MG63 (cell line): ENCODE results near the gene PTPRM. TPM values are rescaled to one million over a fixed set of nuclear protein-coding genes. Genes with fewer than 3 reads are reported as not detected.

Source experiments
- DNase-seq: peaks from one replicate; pipeline ENCODE4 v3.0.0-alpha.2; 2020
- H3K27me3 ChIP-seq: fragments of 250-450 bp; sonication (Bioruptor Pico); 2 replicates; pipeline ENCODE4 v1.5.1; 2020; ENCODE audit warnings: mild to moderate bottlenecking, moderate library complexity
- H3K36me3 ChIP-seq: fragments of 250-450 bp; sonication (Bioruptor Pico); 2 replicates; pipeline ENCODE4 v1.5.1; 2020; ENCODE audit warnings: mild to moderate bottlenecking, moderate library complexity
- H3K4me3 ChIP-seq: fragments of 250-450 bp; sonication (Bioruptor Pico); 2 replicates; pipeline ENCODE4 v1.5.1; 2020; ENCODE audit warnings: mild to moderate bottlenecking, moderate library complexity
- H3K9me3 ChIP-seq: fragments of 250-450 bp; sonication (Bioruptor Pico); 2 replicates; pipeline ENCODE4 v1.5.1; 2020; ENCODE audit warnings: mild to moderate bottlenecking, moderate library complexity
- total RNA-seq: library from RNA; depleted of rRNA; stranded (reverse); fragments of >200 nt; shearing (Covaris generic); gene quantifications from 2 replicates; pipeline ENCODE4 v1.2.3, GENCODE V29; 2014; ENCODE audit warnings: low replicate concordance

Gene PTPRM
- total RNA-seq, 1 experiment from 2014 or later, result 13.2 TPM

DNA sequence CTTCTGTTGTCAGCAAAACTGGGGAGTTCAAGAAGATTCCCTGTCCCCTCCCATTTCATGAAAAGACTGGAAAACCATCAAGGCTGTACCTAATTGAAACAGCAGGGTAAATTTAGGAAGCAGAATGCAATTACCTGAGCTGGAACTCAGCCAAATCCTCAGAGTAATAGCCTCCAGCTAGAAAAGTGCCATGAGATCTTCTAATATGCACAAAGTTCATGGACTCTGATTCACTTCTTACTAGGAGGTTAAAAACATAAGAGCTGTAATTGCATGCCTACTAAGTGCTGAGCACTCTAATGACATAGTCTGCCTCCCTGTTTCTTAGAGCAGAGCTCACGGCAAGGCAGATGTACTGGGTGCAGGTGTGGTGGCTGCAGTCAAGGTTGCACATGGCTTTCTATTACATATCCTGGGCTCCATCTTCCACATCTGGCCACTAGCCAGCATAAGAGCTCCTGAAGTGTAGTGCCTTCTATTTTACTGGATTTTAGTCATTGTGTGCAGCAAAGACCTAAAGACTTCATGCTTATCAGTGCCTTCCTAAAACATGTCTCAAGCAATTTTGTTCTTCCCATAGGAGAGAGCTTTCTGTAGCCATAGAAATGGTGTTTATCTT is 341.7 kb downstream of the PTPRM start:
- DNase-seq, result no peak
- no peaks in the 10 kb centered on the region; the same call in 1 of the 2 replicates for H3K9me3 ChIP-seq
- no peak overlapping the region for H3K4me3 ChIP-seq
- no peaks in the 10 kb centered on the region for H3K27me3 ChIP-seq
- no peaks in the 10 kb centered on the region for H3K36me3 ChIP-seq

DNA sequence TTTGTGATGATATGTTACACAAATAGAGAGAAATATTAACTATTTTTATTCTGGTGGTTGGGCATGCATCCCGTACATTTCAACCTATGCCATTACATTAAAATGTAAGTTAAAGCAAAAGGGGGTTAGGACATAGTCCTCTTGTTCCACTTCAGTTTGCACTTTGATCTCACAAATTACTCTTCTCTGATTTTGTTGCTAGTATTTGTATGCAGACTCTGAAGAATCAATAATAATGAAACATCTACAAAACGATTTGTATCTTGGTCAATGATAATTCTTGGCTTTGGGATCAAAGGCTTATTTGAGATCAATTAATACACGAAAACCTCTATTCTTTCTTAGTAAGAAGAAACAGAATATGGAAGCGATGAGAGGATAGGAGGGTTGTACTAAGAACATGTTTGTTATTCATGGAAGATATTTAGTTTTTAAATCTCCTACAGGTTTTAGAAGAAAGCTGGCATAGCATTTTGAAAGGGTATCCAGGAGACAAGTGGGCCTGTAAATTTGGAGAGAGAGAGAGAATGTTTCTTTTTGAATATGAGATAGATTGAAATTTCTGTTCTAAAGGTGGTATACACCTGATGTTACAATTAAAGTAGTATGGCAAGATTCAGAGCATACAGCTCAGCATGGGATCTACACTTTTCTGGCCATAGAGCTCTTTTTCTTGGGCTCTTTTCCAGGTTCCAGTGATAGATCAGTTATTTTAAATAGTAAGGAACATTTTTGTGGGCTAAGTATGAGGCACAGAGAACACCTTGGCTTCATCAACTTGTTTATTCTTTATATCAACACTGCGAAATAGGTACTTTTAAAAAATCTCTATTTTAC is 347.9 kb downstream of the PTPRM start:
- H3K9me3 ChIP-seq, result peaks cover 2% of the 10 kb centered on the region

DNA sequence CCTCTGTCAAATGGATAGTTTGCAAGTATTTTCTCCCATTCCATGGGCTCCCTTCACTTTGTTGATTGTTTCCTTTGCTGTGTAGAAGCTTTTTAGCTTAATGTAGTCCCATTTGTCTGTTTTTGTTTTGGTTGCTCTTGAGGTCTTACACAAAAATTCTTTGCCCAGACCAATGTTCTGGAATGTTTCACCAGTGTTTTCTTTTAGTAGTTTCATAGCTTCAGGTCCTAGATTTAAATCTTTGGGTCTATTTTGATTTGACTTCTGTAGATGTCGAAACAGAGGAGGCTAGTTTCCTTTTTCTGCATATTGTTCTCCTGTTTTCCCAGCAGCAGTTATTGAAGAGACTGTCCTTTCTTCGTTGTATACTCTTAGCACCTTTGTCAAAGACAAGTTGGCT is 351.6 kb downstream of the PTPRM start:
- H3K9me3 ChIP-seq, result peaks cover 8% of the 10 kb centered on the region
- H3K36me3 ChIP-seq, result no peaks in the 10 kb centered on the region
- no peak for DNase-seq
- no peaks in the 10 kb centered on the region for H3K27me3 ChIP-seq
- H3K4me3 ChIP-seq, result no peak overlapping the region

More for the DNA sequence above, 347.9 kb downstream of the PTPRM start:
- no peaks in the 10 kb centered on the region for H3K27me3 ChIP-seq
- no peak for DNase-seq
- H3K4me3 ChIP-seq, result no peak overlapping the region
- H3K36me3 ChIP-seq, result no peaks in the 10 kb centered on the region

DNA sequence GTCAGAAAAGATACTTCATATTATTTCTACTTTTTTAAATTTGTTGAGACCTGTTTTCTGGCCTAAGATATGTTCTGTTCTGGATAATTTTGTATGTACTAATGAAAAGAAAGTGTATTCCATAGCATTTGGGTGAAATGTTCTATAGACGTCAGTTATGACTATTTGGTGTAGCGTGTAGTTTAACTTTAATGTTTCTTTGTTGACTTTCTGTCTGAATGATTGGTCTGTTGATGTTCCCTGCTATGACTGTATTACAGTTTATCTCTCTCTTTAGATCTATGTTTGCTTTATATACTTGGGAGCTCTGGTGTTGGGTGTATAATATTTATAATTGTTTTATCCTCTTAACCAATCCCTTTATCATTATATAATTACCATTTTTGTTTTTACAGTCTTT is 352.4 kb downstream of the PTPRM start:
- no peak for DNase-seq
- peaks cover 8% of the 10 kb centered on the region for H3K9me3 ChIP-seq
- H3K4me3 ChIP-seq, result no peak overlapping the region
- H3K27me3 ChIP-seq, result no peaks in the 10 kb centered on the region
- H3K36me3 ChIP-seq, result no peaks in the 10 kb centered on the region

DNA sequence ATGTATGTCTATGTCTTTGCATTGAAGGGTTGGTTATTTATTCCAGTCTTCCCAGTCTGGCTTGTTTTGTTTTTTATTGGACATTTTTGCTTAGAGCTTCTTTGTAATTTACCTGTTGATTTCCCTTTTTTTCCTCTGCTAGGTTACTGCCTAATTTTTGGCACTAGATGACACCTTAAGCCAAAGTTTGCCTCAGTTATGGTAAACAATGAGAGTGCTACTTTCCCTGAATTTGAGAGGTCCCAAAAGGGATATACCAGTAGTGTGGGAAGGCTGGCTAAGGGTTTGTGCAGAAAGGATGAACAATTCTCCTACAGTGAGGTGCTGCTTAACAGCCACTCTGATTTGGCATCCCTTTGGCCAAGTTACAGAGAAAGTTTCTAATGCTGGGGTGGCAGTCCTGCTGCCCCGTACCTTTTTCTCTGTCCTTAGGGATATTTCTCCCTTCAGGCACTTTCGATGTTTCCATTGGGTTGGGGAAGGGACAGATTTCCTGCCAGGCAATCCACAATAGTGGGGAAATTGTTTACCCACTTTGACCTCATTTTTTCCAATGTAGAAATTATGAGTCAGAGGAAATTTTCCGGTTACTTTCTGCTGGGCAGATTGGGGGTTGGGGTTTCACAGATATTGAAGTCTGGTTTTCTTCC is 354.9 kb downstream of the PTPRM start:
- Histone ChIP-seq H3K4me3 (no peak overlapping the region), H3K36me3 (no peaks in the 10 kb centered on the region), H3K27me3 (no peaks in the 10 kb centered on the region), H3K9me3 (peaks cover 8% of the 10 kb centered on the region)
- DNase-seq, result peak; percentile 17

DNA sequence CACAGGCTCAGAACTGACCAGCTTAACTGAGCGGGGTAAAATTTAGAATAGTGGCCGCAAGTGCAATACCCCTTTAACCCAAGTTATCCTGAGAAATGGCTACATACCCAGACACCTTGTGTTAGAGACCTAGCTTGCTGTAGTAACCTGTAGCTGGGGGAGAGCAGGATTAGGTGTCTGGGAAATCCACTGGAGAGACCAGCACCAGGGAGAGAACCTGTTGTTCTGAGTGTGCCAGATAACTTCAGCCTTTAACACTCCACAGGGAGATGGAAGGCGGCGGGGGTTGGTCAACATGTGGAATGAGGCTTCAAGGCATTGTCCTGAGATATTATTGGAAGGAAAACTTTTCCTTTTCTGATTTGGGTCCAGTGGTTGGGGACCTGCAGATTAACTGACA is 356.0 kb downstream of the PTPRM start:
- H3K9me3 ChIP-seq, result peaks cover 8% of the 10 kb centered on the region
- no peaks in the 10 kb centered on the region for H3K27me3 ChIP-seq
- H3K36me3 ChIP-seq, result no peaks in the 10 kb centered on the region
- no peak for DNase-seq
- H3K4me3 ChIP-seq, result no peak overlapping the region

DNA sequence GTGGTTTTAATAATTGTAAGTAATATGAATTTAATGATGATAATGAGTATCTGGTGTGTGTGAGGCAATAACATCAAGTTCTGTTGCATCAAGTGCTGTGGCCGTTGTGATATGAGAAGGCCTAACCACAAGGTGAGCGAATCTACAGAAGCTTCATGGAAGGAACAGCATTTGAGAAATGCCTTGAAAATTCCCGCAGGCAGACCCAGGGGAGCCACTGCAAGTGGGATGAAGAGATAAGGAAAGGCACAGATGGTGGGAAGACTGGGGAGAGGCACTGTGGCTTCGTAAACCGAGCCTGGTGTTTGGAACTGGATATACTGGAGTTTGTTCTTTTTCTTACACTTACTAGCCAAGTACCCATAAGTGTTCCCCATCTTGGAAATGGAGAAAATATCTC is 357.5 kb downstream of the PTPRM start:
- Histone ChIP-seq H3K27me3 (no peaks in the 10 kb centered on the region), H3K4me3 (no peak overlapping the region), H3K36me3 (no peaks in the 10 kb centered on the region), H3K9me3 (peaks cover 8% of the 10 kb centered on the region)
- DNase-seq, result no peak

DNA sequence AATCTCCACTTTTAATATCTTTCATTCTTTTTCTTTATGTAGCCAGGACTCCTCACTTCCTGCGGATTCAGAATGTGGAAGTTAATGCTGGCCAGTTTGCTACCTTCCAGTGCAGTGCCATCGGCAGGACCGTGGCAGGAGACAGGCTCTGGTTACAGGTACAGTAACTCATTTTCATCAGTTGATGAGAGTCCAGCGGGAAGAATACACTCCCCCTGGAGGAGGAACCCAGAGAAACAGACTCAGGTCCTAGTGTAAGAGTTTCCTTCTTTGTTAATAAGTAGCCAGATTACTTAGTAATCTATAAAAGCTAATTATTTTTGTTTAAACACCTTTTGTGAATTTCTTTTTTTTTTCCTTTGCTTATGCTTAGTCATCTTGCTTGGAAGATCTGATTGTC is 359.4 kb downstream of the PTPRM start:
- Histone ChIP-seq H3K9me3 (no peaks in the 10 kb centered on the region), H3K36me3 (no peaks in the 10 kb centered on the region), H3K27me3 (no peaks in the 10 kb centered on the region), H3K4me3 (no peak overlapping the region)
- no peak for DNase-seq

DNA sequence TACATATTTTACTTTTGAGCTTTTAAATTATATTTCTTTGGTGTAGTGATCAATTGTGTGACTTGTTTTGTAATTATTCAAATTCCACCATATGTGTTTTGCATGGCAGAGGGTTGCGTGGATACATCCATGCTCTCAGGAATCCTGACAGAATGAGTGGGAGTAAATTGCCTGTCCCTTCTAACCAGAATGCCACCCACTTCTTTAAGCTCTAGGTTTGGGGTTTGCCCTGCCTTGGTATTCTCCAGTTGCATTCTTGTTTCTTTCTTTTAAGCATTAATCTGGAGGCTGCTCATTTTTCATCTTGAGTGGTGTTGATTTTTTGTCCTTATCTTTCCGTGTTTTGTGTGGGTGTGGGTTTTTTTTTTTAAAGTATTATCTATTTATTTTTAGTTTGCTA is 360.0 kb downstream of the PTPRM start:
- H3K36me3 ChIP-seq, result no peaks in the 10 kb centered on the region
- no peak overlapping the region for H3K4me3 ChIP-seq
- no peaks in the 10 kb centered on the region for H3K9me3 ChIP-seq
- DNase-seq, result no peak
- no peaks in the 10 kb centered on the region for H3K27me3 ChIP-seq

DNA sequence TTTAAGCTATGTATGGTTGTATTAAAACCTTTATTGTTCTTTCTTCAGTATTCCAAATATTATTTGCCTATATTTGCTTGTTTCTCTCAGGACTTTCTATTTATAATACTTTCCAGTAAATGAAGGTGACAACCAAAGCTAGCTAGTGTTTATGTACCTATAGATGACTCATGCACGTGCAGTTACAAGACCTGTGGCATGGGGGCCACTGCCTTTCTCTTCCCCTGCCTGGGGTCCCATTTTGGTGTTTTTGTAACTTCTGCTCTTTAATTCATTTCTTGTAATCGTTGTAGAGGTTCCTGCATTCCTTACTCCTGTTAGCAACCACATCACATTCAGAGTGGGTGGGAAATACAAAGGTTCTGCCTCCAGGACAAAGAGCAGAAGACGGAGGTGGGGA is 364.6 kb downstream of the PTPRM start:
- Histone ChIP-seq H3K27me3 (no peaks in the 10 kb centered on the region), H3K4me3 (no peak overlapping the region), H3K9me3 (no peaks in the 10 kb centered on the region), H3K36me3 (no peaks in the 10 kb centered on the region)
- DNase-seq, result no peak

DNA sequence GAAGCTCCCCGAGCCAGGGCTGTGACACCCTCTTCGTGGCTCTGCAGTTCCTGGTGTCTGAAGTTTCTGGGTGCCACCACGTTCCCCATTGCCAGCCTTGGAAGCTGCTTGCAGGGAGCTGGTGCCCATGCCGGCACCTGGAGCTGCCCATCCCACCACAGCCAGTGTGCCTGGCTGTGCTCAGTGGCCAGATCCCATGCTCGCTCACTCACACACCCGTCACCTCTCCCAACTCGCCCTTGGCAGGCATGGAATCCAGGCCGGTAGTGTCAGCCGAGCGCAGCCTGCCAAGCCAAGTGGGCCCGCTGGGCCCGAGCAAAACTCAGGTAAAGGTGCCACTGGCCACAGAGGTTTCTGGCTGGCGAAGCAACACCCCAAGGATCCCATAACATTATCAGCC is 370.2 kb downstream of the PTPRM start:
- Histone ChIP-seq H3K9me3 (no peaks in the 10 kb centered on the region), H3K36me3 (no peaks in the 10 kb centered on the region), H3K4me3 (no peak overlapping the region), H3K27me3 (no peaks in the 10 kb centered on the region)
- no peak for DNase-seq

DNA sequence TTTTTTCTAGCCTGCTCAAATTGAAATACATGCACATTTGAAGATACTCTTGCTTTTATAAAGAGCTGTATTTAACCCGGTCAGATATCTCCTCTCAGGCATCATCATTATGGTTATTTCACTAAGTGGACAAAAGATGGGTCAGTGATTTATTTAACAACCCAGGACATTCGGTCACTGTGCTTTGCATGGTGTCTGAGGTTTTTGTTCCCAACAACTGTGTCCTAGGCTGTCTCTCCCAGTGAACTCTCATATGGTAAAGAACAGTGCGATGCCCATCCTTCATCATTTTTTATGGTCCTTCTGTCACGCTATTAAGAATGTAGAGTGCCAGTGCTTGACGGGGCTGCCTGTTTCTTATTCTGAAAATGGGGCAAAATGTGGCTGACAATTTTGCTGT is 372.4 kb downstream of the PTPRM start:
- H3K27me3 ChIP-seq, result no peaks in the 10 kb centered on the region
- H3K4me3 ChIP-seq, result no peak overlapping the region
- no peak for DNase-seq
- H3K9me3 ChIP-seq, result no peaks in the 10 kb centered on the region
- H3K36me3 ChIP-seq, result no peaks in the 10 kb centered on the region

DNA sequence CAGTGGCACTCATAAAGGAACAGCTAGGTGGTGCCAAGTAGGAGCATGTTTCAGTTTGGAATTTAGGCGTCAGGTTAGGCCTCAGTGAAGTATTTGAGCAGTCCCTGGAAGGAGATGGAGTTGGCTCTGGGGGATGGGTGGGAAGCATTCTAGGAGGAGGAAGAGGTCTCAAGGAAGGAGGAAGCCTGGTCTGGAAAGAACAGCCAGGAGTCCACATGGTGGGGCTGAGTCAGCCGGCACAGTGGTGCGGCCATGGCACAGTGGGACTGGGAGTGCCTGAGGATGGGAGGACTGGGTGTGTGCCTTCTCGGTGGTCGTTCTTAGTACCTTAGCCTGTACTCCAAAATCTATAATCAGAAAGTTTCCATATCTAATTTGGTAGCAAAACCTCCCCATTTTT is 373.3 kb downstream of the PTPRM start:
- no peak for DNase-seq
- H3K4me3 ChIP-seq, result no peak overlapping the region
- H3K9me3 ChIP-seq, result no peaks in the 10 kb centered on the region
- H3K27me3 ChIP-seq, result no peaks in the 10 kb centered on the region
- H3K36me3 ChIP-seq, result no peaks in the 10 kb centered on the region

DNA sequence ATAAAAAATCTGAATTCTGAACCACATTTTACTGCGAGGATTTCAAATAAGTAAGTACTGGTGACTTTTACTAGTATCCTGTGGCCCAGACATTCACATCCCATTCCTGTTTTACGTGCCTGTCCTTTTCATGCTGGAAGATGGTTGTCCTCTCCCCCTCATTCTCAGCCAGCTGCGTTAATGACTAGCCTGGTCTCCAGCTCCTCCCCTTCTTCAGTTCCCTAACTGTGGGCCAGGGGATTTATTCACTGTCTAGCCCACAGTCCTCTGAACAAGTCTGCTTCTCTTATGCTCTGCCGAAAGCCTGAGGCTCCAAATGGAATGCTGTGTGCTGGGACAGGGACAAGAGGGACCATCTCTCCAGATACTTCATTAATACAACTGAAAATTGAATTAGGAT is 373.9 kb downstream of the PTPRM start:
- no peak for DNase-seq
- Histone ChIP-seq H3K4me3 (no peak overlapping the region), H3K9me3 (no peaks in the 10 kb centered on the region), H3K27me3 (no peaks in the 10 kb centered on the region), H3K36me3 (no peaks in the 10 kb centered on the region)

DNA sequence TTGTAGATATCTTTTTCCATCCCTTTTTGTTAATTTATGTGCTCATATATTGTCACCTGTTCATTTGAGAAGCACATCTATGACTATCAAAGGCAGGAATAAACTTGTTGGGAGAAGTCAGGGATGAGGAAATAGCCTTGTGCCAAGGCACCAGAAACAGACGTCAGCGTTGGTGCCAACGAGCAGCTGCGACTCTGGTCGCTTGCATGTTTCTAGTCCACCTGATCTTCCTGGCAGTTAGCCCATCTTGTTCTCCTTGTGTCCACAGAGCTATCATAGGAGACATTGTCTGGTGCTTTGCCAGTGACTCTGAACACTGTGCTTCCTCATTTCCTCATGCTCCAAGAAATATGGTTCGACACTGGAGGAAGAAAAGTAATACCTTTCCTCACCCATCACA is 374.4 kb downstream of the PTPRM start:
- Histone ChIP-seq H3K9me3 (no peaks in the 10 kb centered on the region), H3K36me3 (no peaks in the 10 kb centered on the region), H3K27me3 (no peaks in the 10 kb centered on the region), H3K4me3 (no peak overlapping the region)
- no peak for DNase-seq

DNA sequence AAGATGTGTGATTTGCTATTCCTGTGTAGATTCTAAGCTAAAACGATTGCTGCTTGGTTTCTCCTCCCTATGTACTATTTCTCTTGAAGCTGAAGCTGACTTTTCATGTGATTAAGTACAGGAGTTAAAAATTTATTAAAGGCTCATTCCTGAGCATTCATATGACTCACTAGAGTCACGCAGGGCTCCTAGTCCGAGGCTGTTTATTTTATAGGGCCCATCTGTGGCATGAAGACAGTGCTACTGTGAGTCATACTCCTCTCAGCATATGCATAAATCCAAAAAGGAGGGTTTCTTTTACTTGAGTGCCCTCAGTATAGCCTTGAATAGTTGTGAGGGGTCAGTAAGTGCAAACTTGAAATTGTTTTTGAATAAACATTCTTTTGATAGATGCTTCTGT is 378.8 kb downstream of the PTPRM start:
- Histone ChIP-seq H3K27me3 (no peaks in the 10 kb centered on the region), H3K4me3 (no peak overlapping the region), H3K9me3 (no peaks in the 10 kb centered on the region), H3K36me3 (no peaks in the 10 kb centered on the region)
- peak; percentile 78 for DNase-seq

DNA sequence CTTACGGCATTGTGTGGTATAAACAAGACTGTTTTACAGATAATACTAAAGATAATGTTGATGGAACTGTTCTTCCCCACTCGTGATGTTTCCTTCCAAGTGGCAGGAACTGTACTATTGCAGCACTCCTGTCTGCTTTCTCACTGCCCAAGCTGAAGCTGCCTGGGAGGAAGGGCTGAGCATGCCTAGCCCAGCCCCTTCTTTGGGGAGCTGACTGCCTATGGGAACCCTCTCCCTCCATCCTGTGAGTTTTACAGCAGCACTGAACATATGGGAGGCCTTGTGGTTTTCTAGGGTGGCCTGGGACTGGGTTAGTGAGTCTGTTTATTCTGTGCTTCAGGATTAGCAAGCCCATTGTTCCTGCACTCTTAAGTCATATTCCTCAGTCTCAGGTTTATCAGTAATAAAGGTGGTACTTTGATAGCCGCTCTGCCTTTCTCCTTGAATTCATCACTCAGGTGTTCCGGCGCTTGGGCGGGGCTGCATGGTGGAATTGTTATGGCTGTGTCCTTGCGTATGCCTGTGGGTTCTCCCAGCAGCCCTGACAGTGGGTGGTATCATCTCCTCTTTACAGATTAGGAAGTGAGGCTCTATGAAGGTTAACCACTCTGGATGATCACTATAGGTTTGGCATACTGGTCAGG is 379.7 kb downstream of the PTPRM start:
- peak; percentile 65 for DNase-seq
- Histone ChIP-seq H3K4me3 (peak overlapping the region; percentile 36), H3K9me3 (no peaks in the 10 kb centered on the region), H3K27me3 (no peaks in the 10 kb centered on the region), H3K36me3 (no peaks in the 10 kb centered on the region)
